AML-193 (cell line): Measurements from ENCODE around the gene PLEKHM3.
"Not testable (repeated sequence)": the region's sequence is repeated elsewhere in the genome, so short reads cannot be mapped to it uniquely, and the experiment has no call there.

Source experiments
- DNase-seq, 2 experiments: peaks; one replicate each; lab custom pipeline; 2025; lab: John Stamatoyannopoulos, UW

PLEKHM3 gene

GRCh38 chr2:207920321-207920720, 105.0 kb downstream of the PLEKHM3 start:
- no peak for DNase-seq

DNA sequence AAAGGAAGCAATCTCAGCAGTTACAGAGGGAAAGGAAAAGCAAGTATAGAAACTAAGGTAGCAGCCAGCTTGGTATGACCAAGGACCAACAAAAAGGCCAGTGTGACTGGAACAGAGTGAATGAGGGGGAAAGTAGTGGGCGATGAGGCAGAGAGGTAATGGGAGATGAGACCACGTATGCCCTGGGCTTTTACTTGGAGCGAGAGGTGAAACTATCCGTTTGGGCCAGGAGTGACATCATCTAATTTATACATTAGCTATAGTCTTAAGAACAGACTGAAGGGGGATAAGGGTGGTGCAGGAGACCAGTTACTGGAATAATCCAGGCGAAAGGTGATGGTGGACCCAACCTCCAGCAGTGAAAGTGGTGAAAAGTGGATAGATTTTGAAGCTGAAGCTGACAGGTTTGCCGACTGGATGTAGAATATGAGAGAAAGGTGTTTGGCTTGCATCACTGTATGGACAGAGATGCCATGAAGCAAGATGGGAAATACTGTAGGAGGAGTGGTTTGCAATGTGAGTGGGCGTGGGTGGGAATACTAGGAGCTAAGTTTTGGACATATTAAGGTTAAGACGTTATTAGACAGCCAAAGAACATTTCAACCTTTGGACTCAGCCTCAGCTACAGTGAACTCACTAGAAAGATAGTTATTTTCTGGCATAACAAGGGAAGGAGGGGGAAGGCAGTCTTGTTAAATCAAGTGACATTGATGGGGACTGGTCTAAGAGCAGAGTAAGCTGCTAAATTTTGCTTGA, 106.0 kb downstream of the PLEKHM3 start:
- DNase-seq: no peak

DNA sequence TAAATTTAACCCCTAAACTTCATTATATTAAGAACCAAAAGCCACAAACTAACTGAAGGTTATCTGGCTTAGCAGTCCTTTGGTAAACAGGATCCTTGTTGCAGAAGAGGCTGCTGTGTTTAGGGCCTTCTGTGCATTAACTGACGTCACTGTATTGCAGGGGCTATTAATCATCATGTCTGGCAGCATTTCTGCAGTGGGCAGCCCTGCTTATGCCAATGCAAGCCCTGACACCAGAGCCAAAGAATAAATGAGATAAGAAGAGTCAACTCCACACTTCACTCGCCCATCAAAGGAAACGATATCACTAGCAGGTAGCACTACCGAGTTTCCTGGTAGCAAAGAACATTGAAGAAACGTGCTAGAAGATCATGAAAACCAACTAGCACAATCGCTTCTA, 110.6 kb downstream of the PLEKHM3 start:
- no peak for DNase-seq

DNA sequence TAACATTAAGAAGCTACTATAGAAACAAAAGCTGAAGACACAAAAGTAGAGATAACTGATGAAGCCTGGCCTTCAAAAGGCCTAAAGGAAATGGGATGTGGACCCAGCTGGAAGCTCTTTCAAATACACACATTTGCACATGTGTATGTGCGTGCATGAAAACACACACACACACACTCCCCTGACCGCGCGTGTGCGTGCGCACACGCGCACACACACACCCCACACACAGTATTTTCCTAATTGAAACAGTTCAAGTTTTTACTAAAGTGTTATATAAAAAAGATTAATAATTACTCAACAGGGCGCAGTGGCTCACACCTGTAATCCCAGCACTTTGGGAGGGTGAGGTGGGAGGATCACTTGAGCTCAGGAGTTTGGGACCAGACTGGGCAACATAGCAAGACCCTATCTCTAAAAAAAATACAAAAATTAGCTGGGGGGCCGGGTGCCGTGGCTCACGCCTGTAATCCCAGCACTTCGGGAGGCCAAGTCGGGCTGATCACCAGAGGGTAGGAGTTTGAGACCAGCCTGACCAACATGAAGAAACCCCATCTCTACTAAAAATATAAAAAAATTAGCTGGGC, 111.5 kb downstream of the PLEKHM3 start:
- no peak for DNase-seq

GRCh38 chr2:207911856-207912255, 113.5 kb downstream of the PLEKHM3 start:
- no peak for DNase-seq

DNA sequence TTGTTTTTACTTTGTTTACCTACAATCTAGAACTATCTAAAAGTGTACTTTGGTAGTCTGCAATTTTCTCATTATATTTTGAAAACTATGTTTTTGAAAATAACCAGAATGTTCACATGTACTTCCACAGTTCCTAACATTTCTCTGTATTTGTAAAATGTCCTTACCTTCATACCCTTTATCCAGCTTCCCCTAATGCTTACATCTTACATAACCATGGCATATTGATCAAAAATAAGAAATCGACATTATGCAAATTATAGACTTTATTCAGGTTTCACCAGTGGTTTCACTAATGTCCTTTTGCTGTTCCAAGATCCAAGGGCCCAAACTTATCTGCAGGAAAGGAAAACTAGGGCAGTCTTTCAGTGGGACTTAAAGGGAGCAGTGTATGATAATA, 114.1 kb downstream of the PLEKHM3 start:
- DNase-seq: no peak

DNA sequence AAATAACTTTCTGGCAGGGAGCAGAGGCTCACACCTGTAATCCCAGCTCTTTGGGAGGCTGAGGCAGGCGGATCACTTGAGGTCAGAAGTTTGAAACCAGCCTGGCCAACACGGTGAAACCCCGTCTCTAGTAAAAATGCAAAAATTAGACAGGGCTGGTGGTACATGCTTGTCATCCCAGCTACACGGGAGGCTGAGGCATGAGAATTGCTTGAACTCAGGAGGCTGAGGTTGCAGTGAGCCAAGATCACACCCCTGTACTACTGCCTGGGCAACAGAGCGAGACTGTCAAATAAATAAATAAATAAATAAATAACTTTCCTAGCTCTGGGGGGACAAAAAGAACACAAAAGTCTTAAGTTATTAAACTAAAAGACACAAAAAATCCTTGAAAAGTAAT, 118.8 kb downstream of the PLEKHM3 start:
- DNase-seq: not testable (repeated sequence)

DNA sequence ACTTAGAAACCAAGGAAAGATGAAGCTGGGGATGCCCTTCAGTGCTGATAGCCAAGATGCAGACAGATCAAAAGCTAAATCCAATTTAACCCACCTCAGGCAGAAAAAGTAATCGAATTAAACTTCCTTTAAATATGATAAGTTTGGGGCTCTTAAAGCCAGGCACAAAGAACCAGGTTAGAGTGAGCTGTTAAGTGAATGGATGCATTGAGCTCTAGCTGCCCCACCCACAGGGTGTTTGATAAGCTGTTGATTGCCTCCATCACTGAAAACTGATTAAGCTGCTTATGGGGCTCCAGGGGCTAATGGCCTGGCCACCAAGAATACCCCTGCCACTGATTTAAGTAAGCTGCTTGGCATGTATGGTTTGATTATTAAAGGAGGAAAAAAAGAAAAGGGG, 119.8 kb downstream of the PLEKHM3 start:
- no peak for DNase-seq

DNA sequence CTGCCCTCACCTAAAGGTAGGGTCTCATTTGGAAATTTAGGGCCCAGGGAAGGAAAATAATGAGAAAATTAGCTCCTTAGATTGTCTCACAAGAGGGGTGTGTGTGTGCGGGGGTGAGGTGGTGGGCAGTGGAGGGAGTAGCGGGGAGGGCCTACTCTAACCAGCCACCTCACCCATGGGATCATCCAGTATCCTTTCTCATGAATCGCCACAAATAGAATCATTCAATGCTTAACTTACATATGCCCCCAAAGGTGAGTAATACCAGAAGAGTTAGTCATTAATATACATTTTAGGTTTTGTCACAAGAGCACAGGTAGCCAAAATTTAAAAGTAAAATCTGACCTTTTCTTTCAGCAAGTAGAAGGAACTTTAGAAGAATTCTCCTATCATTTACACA, 122.1 kb downstream of the PLEKHM3 start:
- DNase-seq: no peak

DNA sequence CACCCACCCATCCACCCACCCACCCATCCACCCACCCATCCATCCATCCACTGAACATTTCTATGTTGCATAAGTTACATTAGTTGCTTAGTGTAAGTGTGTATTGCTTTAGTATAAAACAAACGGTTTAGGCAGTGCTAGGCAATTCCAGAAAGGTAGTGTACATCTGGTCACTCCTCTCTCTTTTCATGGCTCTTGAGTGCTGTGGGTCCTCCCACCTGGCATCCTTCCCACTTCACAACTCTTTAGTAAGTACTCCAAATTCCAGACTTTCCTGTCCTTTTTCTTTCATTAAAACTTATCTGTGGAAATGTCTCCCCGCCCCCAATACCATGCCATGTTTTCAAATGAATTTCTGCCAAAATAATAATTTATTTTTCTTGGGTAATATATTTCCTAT, 122.5 kb downstream of the PLEKHM3 start:
- no peak for DNase-seq

DNA sequence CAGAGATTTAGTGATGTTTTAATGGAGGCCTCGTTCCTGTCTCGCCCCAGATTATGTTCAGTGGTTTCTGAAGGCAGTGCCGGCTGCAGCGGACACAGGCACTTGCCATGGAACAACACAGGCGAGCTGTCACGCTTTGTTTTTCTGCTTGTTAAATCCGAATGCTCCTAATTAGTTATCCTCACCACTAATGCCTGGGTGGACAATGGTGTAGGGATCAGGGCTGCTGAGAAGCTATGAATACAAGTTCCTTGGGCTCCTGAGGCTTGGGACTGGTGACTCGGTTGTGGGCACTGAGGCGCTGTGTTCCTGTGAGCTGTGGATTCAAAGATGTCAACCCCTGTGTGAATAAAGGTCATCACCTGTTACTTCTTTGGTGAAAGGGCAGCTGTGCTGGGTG, 123.5 kb downstream of the PLEKHM3 start:
- DNase-seq: no peak

GRCh38 chr2:207901401-207901800, 123.9 kb downstream of the PLEKHM3 start:
- no peak for DNase-seq

GRCh38 chr2:207898354-207898695, 127.0 kb downstream of the PLEKHM3 start:
- no peak for DNase-seq

- DNase-seq: no peak
These were observed 127.6 kb downstream of the PLEKHM3 start for GRCh38 chr2:207897541-207898353.

- no peak for DNase-seq
These were observed 128.6 kb downstream of the PLEKHM3 start for GRCh38 chr2:207896525-207897285.

- no peak for DNase-seq
These were observed 130.0 kb downstream of the PLEKHM3 start for GRCh38 chr2:207895274-207895860.

DNA sequence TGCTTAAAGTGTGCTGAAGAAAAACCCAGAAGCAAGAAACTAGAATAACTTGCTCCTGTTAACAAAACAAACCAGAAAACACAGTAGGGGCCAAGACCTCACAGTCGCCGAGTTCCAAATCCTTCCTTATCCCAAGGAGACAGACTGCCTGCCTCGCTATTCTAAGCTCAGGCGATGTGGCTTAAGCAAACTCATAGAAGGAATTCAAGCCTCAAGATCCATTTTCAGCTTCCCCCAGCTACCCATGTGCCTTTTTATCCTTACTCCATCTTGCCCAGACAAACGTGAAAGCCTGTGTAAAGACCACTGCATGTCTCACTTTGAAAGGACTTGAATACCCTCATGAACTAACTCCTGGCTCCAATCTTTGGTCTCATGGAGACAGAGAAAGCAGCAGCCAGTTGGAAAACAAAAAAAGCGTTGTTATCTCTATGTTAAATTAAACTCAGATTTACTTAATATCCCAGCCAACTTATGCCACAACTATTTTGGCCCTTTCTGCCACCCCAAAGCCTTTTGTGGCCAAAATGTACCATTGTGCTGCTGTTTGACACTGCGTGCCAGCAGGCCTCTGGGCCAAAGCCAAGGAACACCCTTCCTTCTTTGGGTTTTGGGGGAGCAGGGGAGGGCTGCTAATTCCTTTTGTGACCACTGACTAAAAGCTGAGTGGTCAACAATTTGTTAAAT, 132.5 kb downstream of the PLEKHM3 start:
- DNase-seq: no peak

GRCh38 chr2:207891086-207891844, 134.1 kb downstream of the PLEKHM3 start:
- no peak for DNase-seq

GRCh38 chr2:207887500-207887899, 137.8 kb downstream of the PLEKHM3 start:
- DNase-seq: no peak

DNA sequence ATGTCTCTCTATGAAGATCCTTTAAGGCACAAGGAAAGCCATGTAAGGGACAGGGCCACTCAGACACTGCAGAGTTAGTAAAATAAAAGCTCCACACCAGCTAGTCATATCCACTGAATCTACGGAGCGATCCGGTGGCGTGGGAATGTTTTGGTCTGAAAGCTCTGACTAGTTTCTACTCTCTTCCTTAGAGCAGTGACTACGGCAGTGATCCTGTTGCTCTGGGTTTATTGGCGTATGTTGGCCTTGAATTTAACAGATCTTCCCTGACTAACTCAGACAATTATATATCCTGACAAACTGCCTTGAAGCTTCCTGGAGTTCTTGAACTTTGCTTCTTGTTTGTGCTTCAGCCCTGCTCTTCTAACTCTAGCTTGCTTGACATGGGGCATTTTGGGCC, 140.3 kb downstream of the PLEKHM3 start:
- DNase-seq: no peak

DNA sequence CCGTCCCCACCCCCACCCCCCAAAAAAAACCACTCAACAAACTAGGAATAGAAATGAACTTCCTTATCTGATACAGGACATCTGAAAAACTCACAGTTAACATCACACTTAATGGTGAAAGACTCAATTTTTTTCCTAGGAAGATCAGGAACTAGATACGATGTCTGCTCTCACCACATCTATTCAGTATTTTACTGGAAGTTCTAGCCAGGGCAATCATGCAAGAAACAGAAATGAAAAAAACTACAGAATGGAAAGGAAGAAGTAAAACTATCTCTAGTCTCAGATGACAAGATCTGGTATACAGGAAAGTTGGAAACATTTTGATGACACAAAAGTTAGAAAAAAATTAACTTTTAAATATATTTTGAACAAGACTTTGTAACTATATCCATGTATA, 141.2 kb downstream of the PLEKHM3 start:
- DNase-seq: no peak
